Type B pancreatic cell (in vitro differentiated cells): ENCODE data around the gene KRT75. TPM values are rescaled to one million over a fixed set of nuclear protein-coding genes. Genes with fewer than 3 reads are reported as not detected.

Source experiments
- DNase-seq: peaks from one replicate; pipeline ENCODE4 v3.0.0; 2021; ENCODE audit warnings: mixed read lengths; ENCODE audit not compliant: unreplicated experiment; ENCODE audit errors: extremely low spot score
- H3K27ac Mint-ChIP-seq: 2 replicates; pipeline ENCODE4 v1.8.0; 2021; ENCODE audit warnings: mild to moderate bottlenecking, mixed read lengths
- H3K27me3 Mint-ChIP-seq: 2 replicates; pipeline ENCODE4 v1.8.0; 2021; ENCODE audit warnings: mixed read lengths
- H3K36me3 Mint-ChIP-seq: 2 replicates; pipeline ENCODE4 v1.8.0; 2021; ENCODE audit warnings: mixed read lengths
- H3K4me1 Mint-ChIP-seq: one replicate; pipeline ENCODE4 v1.8.0; 2021; ENCODE audit warnings: mixed read lengths; ENCODE audit not compliant: unreplicated experiment
- H3K4me3 Mint-ChIP-seq: 2 replicates; pipeline ENCODE4 v1.8.0; 2021; ENCODE audit warnings: mild to moderate bottlenecking, mixed read lengths
- H3K9me3 Mint-ChIP-seq: 2 replicates; pipeline ENCODE4 v1.8.0; 2021; ENCODE audit warnings: mixed read lengths
- long read RNA-seq: library from polyadenylated mRNA; unstranded; transcript quantifications from one replicate; pipeline ENCODE4 v2.0.0, GENCODE V29; 2020
- total RNA-seq: library from RNA; stranded (reverse); gene quantifications from 2 replicates; pipeline ENCODE4 v1.2.1, GENCODE V29; 2021; ENCODE audit warnings: low replicate concordance
- TF ChIP-seq, protein P1 (sequence below): fragments of 200-600 bp; sonication (generic); conservative IDR thresholded peaks from 2 replicates; pipeline ENCODE4 v1.5.0; 2021; ENCODE audit warnings: antibody characterized with exemption, mild to moderate bottlenecking

KRT75 gene
- not detected in 2 replicates for total RNA-seq
- long read RNA-seq: 0 reads

DNA sequence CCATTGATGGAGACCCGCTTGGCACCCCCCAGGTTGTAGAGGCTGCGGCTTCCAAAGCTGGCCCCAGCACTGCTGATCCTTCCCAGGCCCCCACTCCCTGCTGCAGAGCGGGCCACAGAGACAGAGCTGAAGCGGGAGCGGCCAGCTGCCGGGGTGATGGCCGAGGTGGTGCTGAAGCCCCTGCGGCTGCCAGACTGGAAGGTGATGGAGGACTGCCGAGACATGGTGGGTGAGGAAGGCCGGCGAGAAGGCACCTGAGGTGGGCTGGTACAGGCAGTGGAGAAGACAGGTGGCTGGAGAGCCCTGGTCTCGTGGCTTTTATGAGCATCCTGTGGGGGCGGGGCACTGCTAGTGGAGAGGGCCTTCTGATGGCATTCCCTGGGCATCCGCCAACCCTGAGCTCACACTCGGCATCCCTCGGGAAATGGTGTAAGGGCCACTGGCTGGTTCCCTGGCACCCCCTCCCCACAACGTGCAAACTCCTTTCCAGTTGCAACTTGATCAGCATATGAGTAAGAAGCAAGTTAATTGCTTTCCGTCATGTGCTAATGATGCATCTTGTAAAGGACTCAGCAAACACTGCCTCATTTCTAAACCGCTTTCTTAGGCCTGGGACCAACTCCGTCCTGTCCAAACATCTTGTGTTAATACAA is at the start of gene KRT75:
Gene KRT75, minus strand, starts transcription at position 291 of the 653 bp plus-strand sequence. Its CDS starts 67 bp downstream, at position 224.
- Mint-ChIP-seq H3K4me1 (no peaks in the 10 kb centered on the region), H3K27ac (no peak within 1 kb of the TSS), H3K9me3 (no peaks in the 10 kb centered on the region), H3K36me3 (no peaks in the 10 kb centered on the region), H3K27me3 (peaks cover 50% of the 10 kb centered on the region), H3K4me3 (no peak within 1 kb of the TSS)
- TF ChIP-seq, protein P1, sequence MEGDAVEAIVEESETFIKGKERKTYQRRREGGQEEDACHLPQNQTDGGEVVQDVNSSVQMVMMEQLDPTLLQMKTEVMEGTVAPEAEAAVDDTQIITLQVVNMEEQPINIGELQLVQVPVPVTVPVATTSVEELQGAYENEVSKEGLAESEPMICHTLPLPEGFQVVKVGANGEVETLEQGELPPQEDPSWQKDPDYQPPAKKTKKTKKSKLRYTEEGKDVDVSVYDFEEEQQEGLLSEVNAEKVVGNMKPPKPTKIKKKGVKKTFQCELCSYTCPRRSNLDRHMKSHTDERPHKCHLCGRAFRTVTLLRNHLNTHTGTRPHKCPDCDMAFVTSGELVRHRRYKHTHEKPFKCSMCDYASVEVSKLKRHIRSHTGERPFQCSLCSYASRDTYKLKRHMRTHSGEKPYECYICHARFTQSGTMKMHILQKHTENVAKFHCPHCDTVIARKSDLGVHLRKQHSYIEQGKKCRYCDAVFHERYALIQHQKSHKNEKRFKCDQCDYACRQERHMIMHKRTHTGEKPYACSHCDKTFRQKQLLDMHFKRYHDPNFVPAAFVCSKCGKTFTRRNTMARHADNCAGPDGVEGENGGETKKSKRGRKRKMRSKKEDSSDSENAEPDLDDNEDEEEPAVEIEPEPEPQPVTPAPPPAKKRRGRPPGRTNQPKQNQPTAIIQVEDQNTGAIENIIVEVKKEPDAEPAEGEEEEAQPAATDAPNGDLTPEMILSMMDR: no peak
- DNase-seq: peak; percentile 45

DNA sequence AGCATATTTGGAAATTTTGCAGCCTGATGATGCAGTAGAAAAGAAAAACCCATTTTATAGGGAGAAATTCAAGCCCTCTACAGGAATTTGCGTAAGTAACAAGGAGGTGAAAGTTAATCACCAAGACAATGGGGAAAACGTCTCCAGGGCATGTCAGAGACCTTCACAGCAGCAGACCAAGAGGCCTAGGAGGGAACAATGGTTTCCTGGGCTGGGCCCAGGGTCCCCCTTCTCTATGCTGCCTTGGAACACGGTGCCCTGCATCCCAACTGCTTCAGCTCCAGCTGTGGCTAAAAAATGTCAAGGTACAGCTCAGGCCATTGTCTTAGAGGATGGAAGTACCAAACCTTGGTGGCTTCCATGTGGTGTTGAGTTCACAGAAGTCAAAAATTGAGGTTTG is 45.9 kb upstream of the KRT75 start:
- Mint-ChIP-seq H3K9me3 (no peaks in the 10 kb centered on the region), H3K4me3 (no peak overlapping the region), H3K36me3 (no peaks in the 10 kb centered on the region), H3K4me1 (no peaks in the 10 kb centered on the region), H3K27me3 (peaks cover 36% of the 10 kb centered on the region), H3K27ac (no peak overlapping the region)
- TF ChIP-seq, protein P1: no peak
- no peak for DNase-seq

- no peak overlapping the region for H3K4me3 Mint-ChIP-seq
- H3K27me3 Mint-ChIP-seq: peaks cover 26% of the 10 kb centered on the region
- no peak overlapping the region for H3K27ac Mint-ChIP-seq
- no peaks in the 10 kb centered on the region for H3K9me3 Mint-ChIP-seq
- no peaks in the 10 kb centered on the region for H3K36me3 Mint-ChIP-seq
- TF ChIP-seq, protein P1: no peak
- DNase-seq: no peak
- no peaks in the 10 kb centered on the region for H3K4me1 Mint-ChIP-seq
Measured at GRCh38 chr12:52477651-52478050, 43.5 kb upstream of the KRT75 start.

DNA sequence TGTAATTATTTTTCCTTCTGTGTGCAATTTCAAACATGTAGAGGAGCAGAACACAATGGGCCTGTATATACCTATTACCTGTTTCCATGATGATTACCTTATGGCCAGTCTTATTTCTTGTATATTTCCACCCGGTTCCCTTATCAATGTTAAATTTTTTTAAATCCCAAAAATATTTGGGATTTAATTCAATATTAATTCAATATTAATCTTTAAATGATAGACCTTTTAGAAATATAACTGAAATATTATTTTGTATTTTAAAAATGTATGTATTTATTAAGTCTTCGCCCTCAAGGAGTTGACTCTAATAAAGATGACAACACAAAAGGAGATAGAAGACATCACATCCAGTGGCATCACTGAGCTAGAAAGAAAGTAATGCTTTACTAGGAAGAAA is 40.0 kb upstream of the KRT75 start:
- TF ChIP-seq, protein P1: no peak
- Mint-ChIP-seq H3K4me1 (no peaks in the 10 kb centered on the region), H3K27ac (no peak overlapping the region), H3K9me3 (no peaks in the 10 kb centered on the region), H3K36me3 (no peaks in the 10 kb centered on the region), H3K4me3 (no peak overlapping the region), H3K27me3 (peaks cover 35% of the 10 kb centered on the region)
- DNase-seq: no peak

DNA sequence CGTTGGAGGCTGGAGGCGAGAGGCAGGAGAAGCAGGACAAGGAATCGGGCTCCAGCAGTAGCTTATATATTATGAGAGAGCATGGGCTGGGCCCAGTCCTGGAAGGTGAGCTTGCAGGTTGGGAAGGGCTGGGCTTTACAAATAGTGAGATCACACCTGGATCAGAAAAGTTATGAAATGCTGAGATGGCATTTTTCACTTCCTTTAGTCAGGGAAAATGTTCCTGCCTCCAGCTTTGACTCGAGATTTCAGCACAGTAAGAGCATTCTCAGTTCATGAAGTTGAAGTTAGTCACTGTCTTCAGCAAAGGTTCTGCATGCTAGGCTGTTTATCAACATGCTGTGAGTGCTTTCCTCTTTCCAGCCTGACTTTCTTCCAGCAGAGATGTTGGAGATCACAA is 39.6 kb upstream of the KRT75 start, which contains the start of gene KRT6C:
Gene KRT6C, minus strand, starts transcription at position 38 of the 400 bp plus-strand sequence. CDS start 68 bp downstream, outside the sequence.
- Mint-ChIP-seq H3K4me1 (no peaks in the 10 kb centered on the region), H3K27me3 (peaks cover 35% of the 10 kb centered on the region), H3K36me3 (no peaks in the 10 kb centered on the region), H3K4me3 (no peak within 1 kb of the TSS), H3K27ac (no peak within 1 kb of the TSS), H3K9me3 (no peaks in the 10 kb centered on the region)
- TF ChIP-seq, protein P1: no peak
- DNase-seq: no peak
